Measurements from ENCODE around the gene COBL. TPM values are rescaled to one million over a fixed set of nuclear protein-coding genes. Genes with fewer than 3 reads are reported as not detected.

COBL gene
- total and polyA plus RNA-seq, 9 of the 15 experiments (the other 6 are each of a cell fraction or from before 2014, with no cell fraction given), result 0.01 to 2.4 (median 0.09) TPM; not detected in 3

GRCh38 chr7:51069411-51070083 lies 247.1 kb downstream of the COBL start:
- Histone ChIP-seq H3K9me1 (ENCODE audit: control insufficient read depth, insufficient read depth, low read length) (no peaks in the 10 kb centered on the region), H4K20me1 (replicated peaks; ENCODE audit: control insufficient read depth, insufficient read depth, low read length) (no peaks in the 10 kb centered on the region), H3K4me2 (ENCODE audit: insufficient read depth, low read length) (no peak overlapping the region), H3K9me3 (replicated peaks; ENCODE audit: control insufficient read depth, insufficient read depth, low read depth, low read length) (no peaks in the 10 kb centered on the region), H3K4me1 (replicated peaks in 1 of 2; ENCODE audit: control insufficient read depth in 2 of 2, insufficient read depth in 2 of 2, low read length in 2 of 2) (no peaks in the 10 kb centered on the region), H3K36me3 (ENCODE audit: control insufficient read depth, insufficient read depth, low read length) (no peaks in the 10 kb centered on the region), H3K27me3 (ENCODE audit: control insufficient read depth in 2 of 2, insufficient read depth in 2 of 2, low read length in 2 of 2) (peaks cover 0 to 18% of the 10 kb centered on the region in 2 experiments; a peak in 2 of 5 replicates), H3K4me3 (no peak overlapping the region), H3K27ac (ENCODE audit: extremely low read depth, low read depth, low read length) (no peak overlapping the region), H3K9ac (ENCODE audit: insufficient read depth in 1 of 2, low read depth in 2 of 2, low read length in 2 of 2) (no peak overlapping the region), H3K79me2 (ENCODE audit: control insufficient read depth, insufficient read depth, low read length) (no peaks in the 10 kb centered on the region), H2AFZ (ENCODE audit: low read depth, low read length) (no peak overlapping the region)
- WGBS (ENCODE audit: insufficient coverage, low coverage, missing lambda C conversion rate), result 0% methylated on average over 5 of the region's 5 CpGs
- no peak for DNase-seq (ENCODE audit: extremely low read depth in 1 of 4, low spot score in 3 of 4)
- in situ Hi-C loops (cut with MboI) (no loop called here), intact Hi-C loops (cut with micrococcal nuclease) (no loop called here)
- FAIRE-seq, result peak; percentile 23
- POLR2A ChIA-PET, result no interaction called here
- ATAC-seq, result no peak
- no TSS peak for BruUV-seq (replicated peaks)
- CTCF ChIA-PET (ENCODE audit: low intra/inter-chr PET ratio), result no interaction called here
- TF ChIP-seq UBTF (IDR thresholded peaks at IDR 0.05; ENCODE audit: borderline replicate concordance in 1 of 2, low read depth in 2 of 2, low read length in 2 of 2), result no peak
- no peak for TF ChIP-seq U2AF2 (optimal IDR thresholded peaks at IDR 0.05; ENCODE audit: low read depth, low read length)
- no peak for TF ChIP-seq TAF7 (tag; IDR thresholded peaks at IDR 0.05)
- no peak for TF ChIP-seq ZNF695 (CRISPR knock-in tag; IDR thresholded peaks at IDR 0.05)
- TF ChIP-seq BRCA1 (IDR thresholded peaks at IDR 0.05), result no peak
- no peak for TF ChIP-seq BRCA1 (CRISPR knock-in tag; IDR thresholded peaks at IDR 0.05)
- TF ChIP-seq GTF2F1 (IDR thresholded peaks at IDR 0.05; ENCODE audit: low read depth, low read length), result no peak
- TF ChIP-seq RFX1 (IDR thresholded peaks at IDR 0.05), result no peak
- TF ChIP-seq NFE2L1 (tag; IDR thresholded peaks at IDR 0.05; ENCODE audit: borderline replicate concordance, low read depth), result no peak
- TF ChIP-seq BRD4 (IDR thresholded peaks at IDR 0.05), result no peak
- TF ChIP-seq TSC22D4 (tag; IDR thresholded peaks at IDR 0.05), result no peak
- TF ChIP-seq HDAC6 (IDR thresholded peaks at IDR 0.05; ENCODE audit: low read depth, low read length), result no peak
- no peak for TF ChIP-seq POLR2AphosphoS5 (IDR thresholded peaks at IDR 0.05; ENCODE audit: control insufficient read depth, insufficient read depth, low read depth, low read length)
